Left lobe of liver (tissue), 2 donors: ENCODE results near the gene IFNA5. TPM values are rescaled to one million over a fixed set of nuclear protein-coding genes. Genes with fewer than 3 reads are reported as not detected.

Source experiments
- ATAC-seq: fragments of 200-7000 bp; cut with Tn5 transposase; one replicate; pipeline ENCODE4 v1.9.1; 2020; ENCODE audit warnings: mild to moderate bottlenecking, moderate library complexity
- DNase-seq: peaks from one replicate; pipeline ENCODE4 v3.0.0-alpha.2; 2020; ENCODE audit warnings: low spot score
- total RNA-seq: library from RNA; stranded (reverse); gene quantifications from one replicate; pipeline ENCODE4 v1.2.1, GENCODE V29; 2021
- donor health status: DM: no; HTN: no; CAD: no; lungs with moderate emphysema.
- donor health status: DM: no; HTN: yes; CAD: no.

IFNA5 gene
- total RNA-seq, 1 donor from 2014 or later = not detected

GRCh38 chr9:21294904-21295538 lies 10.1 kb downstream of the IFNA5 start:
- DNase-seq = no peak
- no peak for ATAC-seq

GRCh38 chr9:21294364-21294774 lies 10.7 kb downstream of the IFNA5 start:
- ATAC-seq (no peak), DNase-seq (no peak)

DNA sequence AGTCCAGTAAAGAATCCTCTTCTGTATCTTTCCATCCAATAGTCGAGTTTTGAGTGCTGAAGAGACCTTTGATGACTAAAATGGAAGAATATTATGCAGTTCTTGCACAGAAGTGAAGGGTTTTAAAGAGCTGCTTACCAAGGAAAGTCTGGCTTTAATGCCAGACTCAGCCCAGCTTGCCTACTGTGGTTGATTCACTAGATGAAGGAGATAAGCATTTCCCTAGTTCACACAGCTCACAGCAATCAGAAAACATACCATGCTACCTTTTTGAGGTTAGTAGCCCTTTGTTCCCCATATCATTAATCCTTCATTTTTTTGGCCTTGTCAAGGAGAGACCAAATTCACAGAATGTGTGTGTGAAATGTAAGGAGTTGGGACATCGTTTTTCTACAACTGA lies 15.3 kb downstream of the IFNA5 start:
- ATAC-seq = no peak
- no peak for DNase-seq

GRCh38 chr9:21287280-21287679 lies 17.8 kb downstream of the IFNA5 start:
- ATAC-seq (no peak), DNase-seq (no peak)

DNA sequence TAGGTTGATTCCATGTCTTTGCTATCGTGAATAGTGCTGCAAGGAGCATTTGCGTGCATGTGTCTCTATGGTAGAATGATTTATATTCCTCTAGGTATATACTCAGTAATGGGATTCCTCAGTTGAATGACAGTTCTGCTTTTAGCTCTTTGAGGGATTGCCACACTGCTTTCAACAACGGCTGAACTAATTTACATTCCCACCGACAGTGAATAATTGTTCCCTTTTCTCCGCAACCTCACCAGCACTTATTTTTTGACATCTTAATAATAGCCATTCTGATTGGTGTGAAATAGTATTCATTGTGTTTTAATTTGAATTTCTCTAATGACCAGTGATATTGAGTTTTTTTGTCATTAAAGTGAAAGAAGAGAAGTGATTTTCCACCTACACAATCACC lies 18.5 kb downstream of the IFNA5 start:
- DNase-seq = no peak
- ATAC-seq = no peak

- ATAC-seq = no peak
- DNase-seq = no peak
Measured at GRCh38 chr9:21286099-21286498, 19.0 kb downstream of the IFNA5 start.

- ATAC-seq = no peak
- no peak for DNase-seq
Measured at GRCh38 chr9:21281275-21281674, 23.8 kb downstream of the IFNA5 start.

GRCh38 chr9:21268347-21268657 lies 36.8 kb downstream of the IFNA5 start:
- ATAC-seq (no peak), DNase-seq (no peak)

GRCh38 chr9:21267485-21268346 lies 37.4 kb downstream of the IFNA5 start:
- ATAC-seq = no peak

GRCh38 chr9:21266733-21267484 lies 38.2 kb downstream of the IFNA5 start:
- DNase-seq = no peak
- no peak for ATAC-seq

More at GRCh38 chr9:21267485-21268346, 37.4 kb downstream of the IFNA5 start:
- no peak for DNase-seq

GRCh38 chr9:21265421-21266189 lies 39.5 kb downstream of the IFNA5 start:
- ATAC-seq (no peak), DNase-seq (no peak)

- DNase-seq (no peak), ATAC-seq (no peak)
Measured at GRCh38 chr9:21255538-21256212, 49.4 kb downstream of the IFNA5 start.

Other genes starting within 250 kb of the IFNA5 start
- gene IFNB1, start 227.4 kb downstream of the IFNA5 start, total RNA-seq = not detected
- not detected for gene IFNW1, start 163.5 kb downstream of the IFNA5 start, total RNA-seq
- not detected for gene IFNA21, start 138.7 kb downstream of the IFNA5 start, total RNA-seq
- gene IFNA4, start 117.7 kb downstream of the IFNA5 start, total RNA-seq = not detected
- not detected for gene IFNA7, start 103.1 kb downstream of the IFNA5 start, total RNA-seq
- gene IFNA10, start 98.2 kb downstream of the IFNA5 start, total RNA-seq = not detected
- gene IFNA16, start 88.0 kb downstream of the IFNA5 start, total RNA-seq = not detected
- gene IFNA17, start 77.1 kb downstream of the IFNA5 start, total RNA-seq = not detected
- not detected for gene IFNA14, start 65.3 kb downstream of the IFNA5 start, total RNA-seq
- 6.2 TPM for gene KLHL9, start 30.1 kb upstream of the IFNA5 start, total RNA-seq
- not detected for gene IFNA6, start 45.6 kb upstream of the IFNA5 start, total RNA-seq
- not detected for gene IFNA13, start 62.7 kb upstream of the IFNA5 start, total RNA-seq
- gene IFNA2, start 80.1 kb upstream of the IFNA5 start, total RNA-seq = not detected
- gene IFNA8, start 103.8 kb upstream of the IFNA5 start, total RNA-seq = not detected
- gene IFNA1, start 135.1 kb upstream of the IFNA5 start, total RNA-seq = not detected
- not detected for gene IFNE, start 177.0 kb upstream of the IFNA5 start, total RNA-seq